CD4-positive, alpha-beta T cell treated with Interleukin-4 for 1 hour (primary cell): Measurements from ENCODE around the gene RPS6KA5.
A peak's percentile ranks its signal among the peaks of the same experiment; 100 is the strongest.

Source experiments
- DNase-seq, 2 donors: peaks; one replicate each; pipeline ENCODE4 v3.0.0-alpha.2; 2020 to 2022

RPS6KA5 gene

GRCh38 chr14:91065266-91065665 is 4.8 kb upstream of the RPS6KA5 start:
- no peak for DNase-seq

DNA sequence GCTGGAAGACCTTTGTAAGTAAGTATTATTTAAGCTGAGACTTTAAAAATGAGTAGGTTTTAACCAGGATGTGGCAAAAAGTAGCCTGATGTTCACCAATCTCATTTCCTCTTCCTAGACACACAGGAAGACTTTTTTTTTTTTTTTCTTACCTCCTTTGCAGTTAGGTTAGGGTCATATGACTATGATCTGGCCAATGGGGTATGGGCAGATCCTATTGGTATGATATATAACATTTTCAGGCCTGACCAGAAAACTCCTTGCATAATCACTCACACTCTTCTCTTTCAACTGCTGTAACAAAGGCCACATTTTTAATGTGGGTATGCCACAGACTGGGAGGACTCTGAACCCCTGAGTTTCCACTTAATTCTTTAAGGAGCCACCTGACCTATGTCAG is 2.7 kb upstream of the RPS6KA5 start:
- peak; percentile 39 to 85 for DNase-seq

- DNase-seq: no peak
These were observed 2.2 kb upstream of the RPS6KA5 start for GRCh38 chr14:91062600-91062999.

GRCh38 chr14:91061056-91061887 is 831 bp upstream of the RPS6KA5 start:
- DNase-seq: no peak

GRCh38 chr14:91059576-91060350 is 678 bp downstream of the RPS6KA5 start:
- peak; percentile 58 to 60 for DNase-seq

- DNase-seq: no peak
These were observed 2.3 kb downstream of the RPS6KA5 start for GRCh38 chr14:91058042-91058581.

DNA sequence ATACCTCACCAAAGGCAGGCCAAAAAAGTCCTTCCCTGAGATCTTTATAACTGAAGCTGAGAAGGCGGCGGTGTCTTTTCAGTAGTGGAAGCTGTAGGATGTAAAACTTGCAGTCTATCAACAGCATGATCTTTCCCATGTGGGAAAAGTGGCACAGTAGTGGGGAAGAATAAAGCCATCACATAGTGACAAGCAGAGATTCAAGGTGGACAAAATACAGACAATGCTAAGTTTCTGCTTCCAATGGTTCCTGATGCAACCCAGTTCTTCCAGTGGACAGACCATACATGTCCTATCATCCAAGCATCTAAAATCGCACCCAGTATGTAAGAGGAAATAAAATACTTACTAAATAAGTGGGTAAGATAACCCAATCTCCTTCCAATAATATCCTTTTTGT is 4.1 kb downstream of the RPS6KA5 start:
- DNase-seq: no peak

DNA sequence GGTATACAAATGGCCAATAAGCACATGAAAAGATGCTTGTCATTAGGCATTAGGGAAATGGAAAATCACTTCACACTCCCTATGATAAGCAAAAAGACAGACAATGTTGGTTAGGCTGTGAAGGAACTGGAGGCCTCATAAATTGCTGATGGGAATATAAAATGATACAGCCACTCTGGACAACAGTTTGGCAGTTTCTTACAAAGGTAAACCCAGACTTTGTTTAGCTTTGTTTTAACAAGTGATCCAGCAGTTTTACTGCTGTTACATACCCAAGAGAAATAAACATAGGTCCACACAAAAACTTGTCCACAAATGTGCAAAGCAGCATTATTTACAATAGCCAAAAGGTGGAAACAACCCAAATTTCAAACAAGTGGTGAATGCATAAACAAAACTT is 5.4 kb downstream of the RPS6KA5 start:
- DNase-seq: no peak

DNA sequence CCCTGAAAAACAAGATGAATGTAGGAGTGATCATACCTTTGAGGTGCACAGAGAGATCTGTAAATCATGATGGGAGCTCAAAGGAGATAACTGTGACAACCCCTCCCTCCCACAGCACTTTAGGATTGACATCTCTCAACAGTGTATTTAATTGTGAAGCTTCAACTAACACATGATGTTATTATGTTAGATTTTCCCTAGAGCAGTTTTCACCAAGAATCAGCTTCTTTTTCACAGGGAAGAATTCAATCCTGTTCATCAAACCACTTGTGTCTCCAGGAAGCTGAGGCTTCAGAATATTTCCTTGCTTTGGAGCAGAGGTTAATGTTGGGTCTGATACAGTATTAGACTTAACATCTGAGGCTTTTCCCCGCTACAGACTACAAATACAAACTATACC is 11.8 kb downstream of the RPS6KA5 start:
- no peak for DNase-seq

GRCh38 chr14:91048265-91048664 is 12.2 kb downstream of the RPS6KA5 start:
- no peak for DNase-seq

DNA sequence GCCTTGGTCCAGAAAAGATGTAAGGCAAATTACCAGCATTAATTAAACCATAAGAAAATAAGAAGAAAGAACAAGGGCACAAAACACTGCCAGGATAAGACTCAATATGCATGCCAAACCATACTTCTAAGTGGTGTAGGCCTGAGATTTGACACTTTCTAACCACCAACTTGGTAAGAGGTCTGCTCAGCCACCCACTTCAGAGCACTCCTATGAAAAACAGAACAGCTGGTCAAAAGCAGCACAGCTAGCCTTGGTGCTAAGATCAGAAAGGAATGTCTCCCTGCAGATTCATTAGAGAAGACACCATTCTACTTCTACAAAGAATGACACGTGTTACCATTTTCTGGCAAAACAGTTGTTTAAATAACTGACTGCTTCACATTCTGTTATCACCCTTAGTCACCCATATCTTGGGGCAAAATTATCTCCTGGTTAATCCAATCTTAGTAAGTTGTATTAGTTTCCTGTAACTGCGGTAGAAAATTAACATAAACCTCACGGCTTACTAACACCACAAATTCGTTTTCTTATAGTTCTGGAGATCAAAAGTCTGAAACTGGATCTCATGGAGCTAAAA is 13.2 kb downstream of the RPS6KA5 start:
- DNase-seq: no peak

GRCh38 chr14:91046488-91047072 is 13.9 kb downstream of the RPS6KA5 start:
- DNase-seq: no peak

GRCh38 chr14:91041450-91041849 is 19.0 kb downstream of the RPS6KA5 start:
- no peak for DNase-seq

GRCh38 chr14:91040545-91040944 is 19.9 kb downstream of the RPS6KA5 start:
- DNase-seq: no peak

DNA sequence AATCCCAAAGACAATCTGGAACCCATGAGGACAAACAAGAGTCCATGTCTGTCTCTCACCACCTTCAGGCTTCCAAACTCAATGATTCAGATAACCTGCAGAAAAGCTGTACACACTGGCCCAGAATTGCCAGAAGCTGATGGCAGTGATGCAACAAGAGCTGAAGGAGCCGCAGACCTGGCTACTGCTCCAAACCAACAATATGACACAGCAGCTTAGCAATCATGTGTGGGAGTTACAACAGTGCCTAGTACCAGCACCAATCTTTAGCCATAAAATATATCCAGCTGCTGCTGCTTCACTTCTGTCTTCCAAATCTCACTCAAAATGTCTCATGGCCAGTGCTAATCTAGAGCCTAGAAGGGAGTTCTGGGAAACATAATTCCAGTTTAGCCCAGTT is 22.0 kb downstream of the RPS6KA5 start:
- DNase-seq: no peak

DNA sequence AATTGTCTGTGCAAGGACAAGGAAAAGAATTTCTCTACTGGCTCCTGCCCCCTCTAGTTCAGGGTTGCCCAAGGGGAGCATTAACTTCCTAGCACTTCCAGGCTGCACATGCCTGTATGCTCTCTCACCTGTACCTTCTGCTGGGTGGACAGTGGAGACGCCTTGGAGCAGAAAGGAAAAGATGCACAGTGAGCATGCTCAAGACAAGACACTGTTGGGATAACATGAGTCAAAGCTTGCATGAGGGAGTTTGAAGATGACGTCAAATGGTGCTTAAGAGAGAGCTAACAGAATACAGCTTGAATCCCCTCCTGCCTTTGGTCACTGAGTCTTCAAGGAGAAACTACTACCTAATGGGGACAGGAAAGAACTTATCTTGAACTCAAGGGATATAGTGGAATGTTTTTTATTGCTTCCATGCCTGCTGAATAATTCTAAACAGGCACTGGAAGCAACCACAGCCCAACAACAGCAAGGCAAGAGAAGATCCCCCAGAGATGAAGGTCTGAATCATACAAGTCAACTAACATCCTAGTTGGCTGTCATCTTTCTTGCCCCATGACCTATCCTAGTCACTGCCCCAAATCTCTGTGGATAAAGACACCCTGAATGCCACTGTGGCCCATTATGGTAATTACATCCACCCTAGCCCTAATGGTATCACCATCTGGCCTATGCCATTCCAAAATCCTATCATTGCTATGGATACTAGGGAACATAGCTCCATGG is 23.5 kb downstream of the RPS6KA5 start:
- no peak for DNase-seq

GRCh38 chr14:91035855-91036254 is 24.6 kb downstream of the RPS6KA5 start:
- no peak for DNase-seq

DNA sequence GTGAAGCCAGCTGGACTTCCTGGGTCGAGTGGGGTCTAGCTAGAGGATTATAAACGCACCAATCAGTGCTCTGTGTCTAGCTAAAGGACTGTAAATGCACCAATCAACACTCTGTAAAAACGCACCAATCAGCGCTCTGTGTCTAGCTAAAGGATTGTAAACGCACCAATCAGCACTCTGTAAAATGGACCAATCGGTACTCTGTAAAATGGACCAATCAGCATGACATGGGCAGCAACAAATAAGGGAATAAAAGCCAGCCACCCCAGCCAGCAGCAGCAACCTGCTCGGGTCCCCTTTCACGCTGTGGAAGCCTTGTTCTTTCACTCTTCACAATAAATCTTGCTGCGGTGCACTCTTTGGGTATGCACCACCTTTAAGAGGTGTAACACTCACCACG is 26.1 kb downstream of the RPS6KA5 start:
- peak in 1 of 2 donors; percentile 13 for DNase-seq

GRCh38 chr14:91032248-91032647 is 28.2 kb downstream of the RPS6KA5 start:
- DNase-seq: no peak

GRCh38 chr14:91031666-91032065 is 28.8 kb downstream of the RPS6KA5 start:
- DNase-seq: no peak

- no peak for DNase-seq
These were observed 30.8 kb downstream of the RPS6KA5 start for GRCh38 chr14:91029456-91030217.

- DNase-seq: no peak
These were observed 32.9 kb downstream of the RPS6KA5 start for GRCh38 chr14:91027561-91027960.
